ENCODE results near the gene SUN3.
"Not testable (repeated sequence)": the region's sequence is repeated elsewhere in the genome, so short reads cannot be mapped to it uniquely, and the experiment has no call there.

SUN3 gene

GRCh38 chr7:47992446-47992845 is 36.5 kb downstream of the SUN3 start:
- no peak for TF ChIP-seq CTCF (IDR thresholded peaks at IDR 0.05; ENCODE audit: borderline replicate concordance, insufficient read depth, low read depth, low read length)
- no peak overlapping the region for H3K4me3 ChIP-seq (ENCODE audit: low read depth, low read length)

GRCh38 chr7:47991741-47992311 is 37.1 kb downstream of the SUN3 start:
- H3K4me3 ChIP-seq (ENCODE audit: low read depth, low read length), result peak overlapping the region; percentile 63

GRCh38 chr7:47991270-47991669 is 37.6 kb downstream of the SUN3 start:
- H3K4me3 ChIP-seq (ENCODE audit: low read depth, low read length), result no peak overlapping the region
- no peak for TF ChIP-seq CTCF (IDR thresholded peaks at IDR 0.05; ENCODE audit: borderline replicate concordance, insufficient read depth, low read depth, low read length)

More at GRCh38 chr7:47991741-47992311, 37.1 kb downstream of the SUN3 start:
- peak; percentile 78 for TF ChIP-seq CTCF (IDR thresholded peaks at IDR 0.05; ENCODE audit: borderline replicate concordance, insufficient read depth, low read depth, low read length)

- no peak overlapping the region for H3K4me3 ChIP-seq (ENCODE audit: low read depth, low read length)
- no peak for TF ChIP-seq CTCF (IDR thresholded peaks at IDR 0.05; ENCODE audit: borderline replicate concordance, insufficient read depth, low read depth, low read length)
These were observed 38.3 kb downstream of the SUN3 start for GRCh38 chr7:47990592-47990991.

GRCh38 chr7:47989607-47990400 is 39.1 kb downstream of the SUN3 start:
- not testable (repeated sequence) for H3K4me3 ChIP-seq (ENCODE audit: low read depth, low read length)

GRCh38 chr7:47988496-47989386 is 40.2 kb downstream of the SUN3 start:
- TF ChIP-seq CTCF (IDR thresholded peaks at IDR 0.05; ENCODE audit: borderline replicate concordance, insufficient read depth, low read depth, low read length), result peak; percentile 55; the same call in 1 of the 2 replicates
- no peak overlapping the region for H3K4me3 ChIP-seq (ENCODE audit: low read depth, low read length)

- TF ChIP-seq CTCF (IDR thresholded peaks at IDR 0.05; ENCODE audit: borderline replicate concordance, insufficient read depth, low read depth, low read length), result no peak
- no peak overlapping the region for H3K4me3 ChIP-seq (ENCODE audit: low read depth, low read length)
These were observed 46.3 kb downstream of the SUN3 start for GRCh38 chr7:47982610-47983009.

GRCh38 chr7:47980648-47981047 is 48.3 kb downstream of the SUN3 start:
- not testable (repeated sequence) for H3K4me3 ChIP-seq (ENCODE audit: low read depth, low read length)

Data from GM12875 (cell line).